NCI-H2171 (cell line): Measurements from ENCODE around the gene KRT38.
"Not testable (repeated sequence)": the region's sequence is repeated elsewhere in the genome, so short reads cannot be mapped to it uniquely, and the experiment has no call there.

Source experiments
- DNase-seq: peaks from one replicate; lab custom pipeline; 2025; lab: John Stamatoyannopoulos, UW

Gene KRT38

GRCh38 chr17:41395044-41395443, 45.7 kb downstream of the KRT38 start:
- not testable (repeated sequence) for DNase-seq

- no peak for DNase-seq
Measured at GRCh38 chr17:41394254-41394996, 46.4 kb downstream of the KRT38 start.

DNA sequence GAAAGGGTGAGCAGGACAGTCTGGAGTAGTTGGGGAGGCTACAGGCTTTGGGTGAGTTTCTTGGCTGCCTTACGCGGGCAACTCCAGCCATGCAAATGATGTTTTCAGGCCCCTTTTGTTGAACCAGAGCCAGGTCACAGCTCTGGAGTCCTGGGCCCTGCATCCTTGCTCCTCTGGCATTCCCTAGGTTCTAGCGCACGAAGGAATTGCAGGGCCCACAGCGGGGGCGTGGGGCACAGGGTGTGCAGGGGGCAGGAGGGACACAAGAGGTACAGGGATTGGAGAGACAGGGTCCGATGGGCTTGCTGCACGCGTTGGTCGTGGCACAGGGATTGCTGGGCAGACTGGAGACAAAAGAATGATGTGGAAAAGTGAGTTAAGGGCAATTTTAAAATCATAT, 47.0 kb downstream of the KRT38 start:
- DNase-seq: no peak

DNA sequence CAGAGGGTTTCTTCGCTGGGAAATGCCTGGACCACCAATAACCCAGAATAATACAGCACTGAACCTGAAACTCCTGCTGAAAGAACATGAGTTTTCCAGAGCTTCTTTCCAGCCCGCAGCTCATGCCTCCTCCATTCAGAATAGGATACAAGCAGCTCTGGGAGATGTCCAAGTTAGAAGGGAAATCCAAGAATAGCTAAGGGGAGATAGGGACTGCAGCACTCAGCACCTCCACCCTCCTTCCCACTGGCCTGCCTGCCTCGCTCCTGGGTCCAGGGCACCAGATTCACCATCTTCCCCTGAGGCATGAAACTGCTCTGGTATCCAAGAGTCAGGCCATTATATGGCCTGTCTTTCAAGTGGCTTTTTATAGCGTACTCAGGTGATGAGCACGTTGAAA, 47.5 kb downstream of the KRT38 start:
- no peak for DNase-seq

DNA sequence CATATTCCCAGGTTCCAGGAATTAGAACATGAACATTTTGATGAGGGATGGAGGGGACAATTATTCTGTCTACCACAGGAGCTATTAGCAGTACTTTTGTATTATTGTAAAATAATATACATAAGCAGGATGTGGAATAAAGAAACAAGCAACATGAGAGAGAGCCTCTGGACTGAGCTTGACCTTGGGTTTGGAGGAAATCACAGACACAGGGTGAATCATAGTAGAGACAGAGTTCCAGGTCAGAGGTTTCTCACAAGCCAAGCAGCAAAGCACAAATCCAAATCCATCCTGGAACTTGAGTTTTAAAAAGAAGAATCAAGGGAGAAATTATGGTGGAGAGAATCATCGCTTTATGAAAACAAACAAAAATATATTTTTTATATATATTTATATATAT, 48.5 kb downstream of the KRT38 start:
- DNase-seq: no peak

GRCh38 chr17:41391535-41391934, 49.2 kb downstream of the KRT38 start:
- no peak for DNase-seq

DNA sequence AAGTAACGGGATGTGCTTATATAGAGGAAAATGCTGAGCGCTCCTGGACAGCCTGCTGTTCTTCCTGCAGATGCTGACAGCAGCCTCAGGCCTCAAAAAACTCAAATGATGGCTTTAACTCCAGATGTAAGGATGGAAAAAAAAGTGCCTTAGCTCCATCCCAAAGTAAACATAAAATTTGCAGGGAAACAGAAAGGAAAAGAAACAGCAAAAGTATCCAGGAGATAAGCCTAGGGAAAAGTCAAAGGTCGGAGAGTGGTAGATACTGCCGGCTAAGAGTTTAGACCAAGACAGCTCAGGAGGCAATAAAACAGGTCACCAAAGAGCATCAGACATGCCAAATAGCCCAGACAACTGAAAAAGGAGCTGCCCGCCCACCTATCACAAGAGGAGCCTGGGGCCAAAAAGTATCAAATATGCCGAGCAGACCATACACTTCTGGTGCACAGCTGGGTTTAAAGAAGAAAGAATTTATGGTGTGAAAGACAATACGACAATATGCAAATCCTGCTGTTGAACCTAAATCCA, 50.3 kb downstream of the KRT38 start:
- DNase-seq: no peak

DNA sequence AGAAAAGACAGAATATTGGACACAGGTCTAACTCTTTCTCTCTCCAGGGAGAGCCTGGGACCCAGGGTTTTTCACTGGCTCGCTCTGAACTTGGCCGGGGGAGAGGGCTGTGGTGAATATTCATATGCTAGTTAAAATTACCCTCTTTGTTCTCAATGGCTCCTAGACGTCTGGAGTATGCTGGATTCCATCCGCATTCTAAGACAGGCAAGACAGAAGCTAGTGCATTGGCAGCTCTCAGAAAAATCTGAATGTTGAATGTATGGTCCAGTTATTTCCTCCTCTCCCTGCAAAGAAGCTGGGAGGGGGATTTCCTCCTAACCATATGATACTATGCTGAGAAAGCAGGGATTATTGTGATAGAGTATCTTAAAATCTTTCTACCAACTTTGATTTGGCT, 53.1 kb downstream of the KRT38 start:
- DNase-seq: no peak

- DNase-seq: no peak
Measured at GRCh38 chr17:41386227-41386626, 54.6 kb downstream of the KRT38 start.
